HG02588 (cell line): ENCODE data around the gene SETBP1.

Experiments
- ATAC-seq: cut with Tn5 transposase; IDR thresholded peaks from one replicate; pipeline ENCODE4 v1.9.1; 2021; ENCODE audit warnings: mild to moderate bottlenecking, moderate library complexity; ENCODE audit not compliant: unreplicated experiment

The SETBP1 gene

DNA sequence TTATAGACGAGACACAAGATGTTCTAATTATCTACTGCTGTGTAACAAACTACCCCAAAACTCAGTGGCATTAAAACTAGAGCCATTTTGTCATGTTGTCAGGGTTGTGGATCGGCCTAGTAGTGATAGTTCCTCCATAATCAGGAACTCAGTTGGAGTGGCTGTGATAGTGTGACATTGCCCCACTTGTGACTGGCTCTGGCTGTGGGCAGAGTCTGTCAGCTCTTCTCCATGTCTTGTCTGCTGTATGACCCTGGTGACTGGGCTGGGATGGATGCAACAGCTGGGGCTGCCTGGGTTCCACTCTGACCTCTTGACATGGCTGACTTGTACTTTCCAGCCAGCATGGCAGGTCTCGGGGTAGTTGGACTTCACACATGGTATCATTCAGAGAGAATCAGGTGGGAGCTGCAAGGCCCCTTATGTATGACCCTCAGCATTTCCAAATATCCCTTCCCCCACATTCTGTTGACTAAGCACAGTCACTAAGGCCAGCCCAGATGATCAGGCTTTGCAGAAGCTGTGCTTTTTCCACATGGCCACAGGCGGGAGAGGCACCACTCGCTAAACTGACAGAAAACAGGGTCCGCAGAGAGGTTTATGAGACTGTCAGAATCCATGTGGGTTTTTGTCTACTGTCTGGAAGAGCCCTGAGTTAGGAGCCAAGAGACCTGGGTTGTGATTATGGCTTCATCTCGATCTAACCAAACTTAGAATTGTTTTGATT, 50.3 kb downstream of the SETBP1 start:
- ATAC-seq = no peak

DNA sequence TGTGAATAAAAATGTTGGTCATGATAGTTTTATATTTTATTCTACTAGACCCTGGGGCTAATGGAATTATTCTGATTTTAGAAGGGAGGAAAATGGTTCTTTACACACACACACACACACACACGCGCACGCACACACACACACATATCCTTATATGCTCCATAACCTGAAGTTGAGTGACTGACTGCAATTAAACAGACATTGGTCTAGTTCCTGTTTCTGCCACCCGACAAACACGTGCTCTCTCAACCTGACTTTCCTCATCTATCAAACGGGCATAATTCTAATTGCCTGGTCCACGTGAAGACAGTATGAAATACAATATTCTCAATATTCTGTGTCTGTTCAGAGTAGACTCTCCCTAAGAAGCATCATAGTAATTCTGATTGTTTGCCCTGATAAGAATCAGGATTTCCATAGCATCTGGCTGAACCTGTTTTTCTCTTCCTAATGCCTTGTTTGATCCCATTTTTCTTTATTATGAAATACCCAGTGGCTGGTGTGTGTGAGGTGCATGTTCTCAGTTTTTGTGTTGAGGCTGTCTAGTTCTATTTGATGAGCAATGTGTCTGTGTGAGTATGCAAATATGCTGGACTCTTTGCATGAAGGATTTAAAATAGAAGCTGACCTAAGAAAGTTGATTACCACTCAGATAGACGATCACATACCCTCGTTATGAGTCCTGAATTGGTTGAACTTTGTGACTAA, 51.0 kb downstream of the SETBP1 start:
- peak; percentile 58 for ATAC-seq

DNA sequence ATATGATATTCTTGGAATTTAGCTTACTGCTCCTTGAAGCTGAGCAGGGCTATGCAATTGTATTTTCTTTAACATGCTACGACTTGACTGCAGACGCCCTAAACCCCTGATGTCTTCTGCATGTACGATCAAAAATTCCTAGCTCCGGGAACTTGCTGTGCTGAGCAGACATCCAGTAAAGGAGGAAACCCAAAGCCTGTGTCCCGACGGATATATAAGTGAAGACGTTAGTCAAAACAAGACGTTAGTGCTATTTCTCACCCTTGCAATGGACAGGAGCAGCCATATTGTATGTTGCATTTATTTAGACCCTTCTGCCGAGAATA, 51.5 kb downstream of the SETBP1 start:
- no peak for ATAC-seq

DNA sequence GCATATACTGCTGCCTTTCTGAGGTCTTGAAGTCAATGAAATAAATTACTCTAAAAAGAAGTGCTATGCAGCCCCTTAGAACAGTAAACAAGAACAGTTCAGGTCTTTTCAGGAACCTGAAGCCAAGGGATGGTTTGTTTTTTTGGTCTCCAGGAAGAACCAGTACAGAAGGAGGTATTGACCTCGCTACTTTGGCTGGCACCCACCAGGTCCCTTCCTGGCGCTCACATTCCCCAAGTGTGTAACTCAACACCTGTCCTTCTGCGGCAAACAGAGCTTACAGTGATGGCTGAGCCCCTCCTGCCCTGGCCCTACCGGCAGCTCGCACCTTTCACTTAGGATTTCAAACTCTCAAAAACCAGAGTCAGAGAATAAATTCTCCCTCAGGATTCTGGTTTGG, 51.9 kb downstream of the SETBP1 start:
- no peak for ATAC-seq

DNA sequence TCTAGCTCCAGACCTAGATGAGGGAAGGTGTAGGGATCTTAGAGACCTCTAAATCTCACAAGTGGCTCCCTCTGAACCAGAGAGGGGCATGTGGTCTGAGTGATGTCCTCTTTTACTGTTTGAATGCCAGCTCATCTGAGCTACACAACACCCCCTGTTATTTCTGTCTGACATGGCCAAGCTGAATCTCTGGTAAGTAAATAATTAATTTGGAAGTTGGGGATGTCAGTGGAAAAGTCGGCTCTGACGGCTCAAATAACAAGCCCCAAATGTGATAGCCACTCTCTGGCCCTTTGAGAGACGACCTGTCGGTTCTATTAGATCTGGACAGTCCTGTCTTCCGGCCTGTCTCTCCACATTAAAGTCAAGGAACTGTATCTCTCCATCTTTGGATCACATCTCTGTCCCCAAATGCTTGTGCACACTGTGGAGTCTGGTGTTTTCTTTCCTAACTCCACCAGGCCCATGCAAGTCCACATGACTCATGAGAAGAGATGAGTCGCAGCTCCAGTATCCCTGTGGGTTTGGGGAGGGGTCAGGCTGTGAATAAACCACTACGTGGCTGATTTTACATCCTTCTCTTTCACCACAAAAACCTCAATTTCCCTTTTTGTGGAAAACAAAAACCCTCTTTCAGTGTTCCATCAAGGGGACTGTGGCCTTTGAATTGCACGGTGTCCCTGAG, 52.5 kb downstream of the SETBP1 start:
- no peak for ATAC-seq

DNA sequence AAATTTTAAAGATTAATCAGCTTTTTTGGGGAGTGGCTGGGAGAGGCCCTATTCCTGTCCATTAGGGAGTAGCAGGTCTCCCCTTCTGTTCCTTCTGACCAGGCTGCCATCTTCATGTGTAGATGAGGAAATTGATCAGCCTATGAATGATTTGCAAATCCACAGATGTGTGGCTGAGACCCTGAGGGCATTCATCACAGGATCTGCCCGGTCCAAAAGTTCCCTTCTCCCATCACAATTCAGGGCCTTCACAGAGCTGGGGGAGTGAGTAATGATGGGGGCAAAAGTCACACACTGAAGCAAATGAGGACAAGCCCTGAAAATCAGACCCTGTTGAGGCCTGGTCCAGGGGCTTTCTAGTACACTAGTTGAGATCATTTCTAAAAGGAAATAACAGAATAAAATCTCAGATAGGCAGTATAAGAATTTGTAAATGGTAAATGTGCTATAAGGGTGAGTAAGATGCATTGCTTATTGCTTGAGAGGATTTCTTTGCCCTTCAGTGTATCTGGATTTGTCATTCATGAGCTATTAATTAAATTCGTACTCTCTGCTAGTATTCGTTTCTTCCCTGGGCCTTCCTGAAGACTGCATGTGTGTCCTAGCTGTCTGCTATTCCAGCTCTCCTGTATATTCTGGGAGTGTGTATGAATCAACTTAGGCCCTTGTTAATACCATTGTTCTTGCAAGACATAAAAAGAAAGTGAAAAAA, 53.2 kb downstream of the SETBP1 start:
- ATAC-seq = no peak

DNA sequence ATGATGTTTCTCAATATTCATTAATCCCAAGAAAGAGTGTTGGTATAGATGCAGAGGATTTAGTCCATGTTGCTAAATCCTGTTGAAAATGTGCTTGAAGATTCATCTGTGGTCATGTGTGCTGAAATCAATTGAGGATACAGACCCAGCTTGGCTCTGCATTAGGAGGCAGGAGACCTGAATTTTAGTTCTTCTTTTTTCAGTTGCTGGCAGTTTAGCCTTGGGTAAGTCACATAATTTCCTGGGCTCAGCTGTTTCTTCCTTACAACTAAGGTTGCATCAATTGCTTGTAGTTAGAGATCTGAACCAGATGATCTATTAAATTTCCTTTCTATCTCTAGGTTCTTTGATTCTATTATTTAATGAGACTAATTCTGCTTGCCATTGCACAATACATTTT, 54.4 kb downstream of the SETBP1 start:
- ATAC-seq = no peak

DNA sequence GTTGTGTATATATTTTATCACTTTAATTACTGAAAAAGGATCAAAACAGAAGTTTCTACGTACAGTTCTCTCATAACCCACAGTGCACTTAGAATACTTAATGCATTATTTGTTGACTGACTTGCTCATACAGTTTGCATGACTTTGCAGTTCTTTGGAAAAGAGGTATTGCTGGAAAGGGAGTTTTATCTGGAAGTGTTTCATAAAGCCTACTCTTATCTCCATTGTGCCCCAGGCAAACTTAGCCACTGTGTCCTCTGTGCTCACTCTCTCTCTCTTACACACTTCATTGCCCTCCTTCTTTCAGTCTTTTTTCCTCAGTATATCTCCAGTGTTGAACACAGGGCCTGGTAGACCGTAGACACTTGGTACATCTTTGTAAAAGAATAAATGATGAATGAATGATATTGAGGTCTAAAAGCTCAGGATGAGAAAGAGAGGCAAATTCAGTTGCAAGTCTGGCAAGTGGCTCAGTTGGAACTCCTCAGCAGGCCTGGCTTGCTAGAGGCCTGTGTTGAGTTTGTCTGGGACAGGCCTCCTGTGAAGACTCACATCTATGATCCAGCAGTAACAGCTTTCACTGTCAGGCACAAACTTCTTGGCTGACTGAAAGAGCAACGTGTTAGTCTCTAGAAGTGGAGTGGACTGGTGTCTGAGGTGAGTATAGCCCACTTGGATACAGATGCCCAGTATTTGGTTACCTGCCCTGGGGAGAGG, 56.1 kb downstream of the SETBP1 start:
- ATAC-seq = no peak

DNA sequence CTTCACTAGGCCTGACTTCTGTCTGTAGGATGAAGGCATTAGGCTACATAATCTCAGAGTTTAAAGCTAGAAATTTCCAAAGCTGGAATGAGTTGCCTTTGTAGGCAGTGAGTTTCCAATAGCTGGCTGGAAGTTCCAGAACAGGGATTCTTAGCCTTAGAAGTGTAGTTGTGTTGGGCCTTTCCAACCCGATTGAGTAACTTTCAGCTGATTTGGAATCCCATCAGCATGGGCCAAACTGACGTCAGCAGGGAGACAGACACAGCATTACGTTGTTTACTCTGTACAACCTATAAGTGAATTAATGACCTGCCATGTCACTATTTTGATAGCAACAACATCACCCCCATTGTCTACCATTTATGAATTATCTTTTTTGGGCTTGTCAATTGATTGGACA, 56.9 kb downstream of the SETBP1 start:
- ATAC-seq = no peak

DNA sequence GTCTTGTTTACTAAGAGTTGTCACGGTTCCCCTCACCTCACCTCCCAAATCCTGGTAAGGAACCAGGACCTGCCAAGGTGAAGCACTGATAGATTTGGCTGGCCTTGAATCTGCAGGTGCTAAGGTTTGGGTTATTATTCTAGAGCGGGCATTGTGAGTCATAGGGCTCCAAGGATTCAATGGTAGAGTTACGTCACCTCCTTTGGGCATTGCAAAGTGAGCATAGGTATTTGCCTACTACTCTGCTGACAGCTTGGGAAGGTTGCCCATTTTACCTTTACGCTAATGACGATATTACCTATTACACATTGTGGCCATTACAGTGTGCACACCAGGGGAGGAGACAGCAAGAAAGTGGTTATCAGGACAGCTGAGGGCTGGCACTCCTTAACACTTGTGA, 59.3 kb downstream of the SETBP1 start:
- ATAC-seq = no peak

DNA sequence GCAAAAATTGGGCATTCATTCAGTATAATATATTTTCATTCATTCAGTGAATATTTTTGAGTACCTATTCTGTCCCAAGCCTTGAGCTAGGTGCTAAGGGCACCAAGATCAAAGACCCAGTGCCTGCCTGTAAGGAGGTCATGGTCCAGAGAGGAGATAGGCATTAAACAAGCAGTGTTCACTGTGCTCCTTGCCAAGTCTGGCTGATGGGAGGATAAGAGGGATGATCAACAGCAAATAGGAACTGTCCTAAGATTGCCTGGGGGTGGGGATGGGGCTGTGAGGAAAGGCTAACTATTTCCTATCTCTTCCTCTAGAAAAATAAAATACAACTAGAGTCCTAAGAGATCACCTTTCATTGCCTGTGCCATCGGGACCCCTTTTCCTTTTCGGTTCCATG, 60.4 kb downstream of the SETBP1 start:
- no peak for ATAC-seq

DNA sequence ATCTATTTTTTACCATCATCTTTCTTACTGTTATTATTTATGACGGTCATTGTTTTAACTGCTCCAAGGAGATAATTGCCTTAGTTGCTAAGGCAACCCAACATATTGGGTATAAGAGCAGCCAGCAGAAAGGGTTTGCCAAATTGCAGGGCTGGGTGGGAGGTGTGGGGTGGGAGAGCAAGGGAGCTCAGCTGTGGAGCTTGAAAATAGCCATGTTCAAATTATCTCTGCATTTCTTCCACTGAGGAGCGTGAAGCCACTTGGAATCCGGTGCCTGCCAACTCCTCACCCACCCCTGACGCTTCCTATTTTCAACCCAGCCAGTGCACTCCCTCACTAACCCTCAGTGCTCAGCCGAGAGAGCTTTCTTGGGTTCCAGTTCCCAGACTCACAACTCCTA, 60.8 kb downstream of the SETBP1 start:
- ATAC-seq = no peak

DNA sequence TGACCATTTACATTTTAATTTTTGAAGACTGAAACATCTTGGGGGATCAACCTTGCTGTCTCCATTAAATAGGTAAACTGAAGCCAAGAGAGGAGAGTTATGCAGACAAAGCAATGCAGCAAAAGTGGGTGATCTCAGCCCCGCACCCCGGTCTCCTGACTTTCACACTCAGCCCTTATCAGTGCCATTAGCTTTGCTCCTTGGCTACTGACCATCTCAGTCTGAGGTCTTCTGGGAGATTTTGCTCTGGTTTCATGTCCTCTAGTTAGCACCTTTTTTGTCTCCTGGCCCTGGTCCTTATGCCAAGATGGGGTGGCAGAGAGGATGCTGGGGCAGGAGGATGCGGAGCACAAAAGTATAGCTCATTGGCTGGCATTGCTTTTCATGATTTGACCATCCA, 61.4 kb downstream of the SETBP1 start:
- no peak for ATAC-seq

DNA sequence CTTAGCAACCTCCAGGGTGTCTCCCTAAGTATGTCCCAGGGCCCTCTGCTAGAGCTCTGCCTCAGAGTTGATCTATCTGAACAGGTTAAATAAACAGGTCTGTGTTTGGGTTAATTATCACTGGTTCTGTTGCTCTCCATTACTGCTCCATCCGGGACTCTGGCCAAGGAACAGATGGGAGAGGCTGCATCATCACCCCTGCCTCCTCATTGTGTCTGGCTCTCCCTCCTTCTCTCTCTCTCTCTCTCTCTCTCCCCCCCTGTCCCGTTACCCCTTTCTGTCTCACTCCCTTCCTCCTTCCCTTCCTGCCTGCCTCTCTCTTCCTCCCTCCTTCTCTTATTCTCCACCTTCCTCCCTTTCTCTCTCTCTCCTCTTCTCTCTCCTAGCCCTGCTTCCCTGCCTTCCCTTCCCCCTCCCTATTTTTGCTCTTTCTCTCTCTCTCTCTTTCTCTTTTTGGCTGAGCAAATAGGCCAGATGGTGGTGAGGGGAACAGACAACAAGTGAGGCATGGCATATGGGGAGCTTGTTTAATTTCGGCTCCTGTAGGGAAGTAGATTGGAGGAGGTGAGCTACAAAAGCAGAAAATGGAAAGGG, 62.1 kb downstream of the SETBP1 start:
- no peak for ATAC-seq

DNA sequence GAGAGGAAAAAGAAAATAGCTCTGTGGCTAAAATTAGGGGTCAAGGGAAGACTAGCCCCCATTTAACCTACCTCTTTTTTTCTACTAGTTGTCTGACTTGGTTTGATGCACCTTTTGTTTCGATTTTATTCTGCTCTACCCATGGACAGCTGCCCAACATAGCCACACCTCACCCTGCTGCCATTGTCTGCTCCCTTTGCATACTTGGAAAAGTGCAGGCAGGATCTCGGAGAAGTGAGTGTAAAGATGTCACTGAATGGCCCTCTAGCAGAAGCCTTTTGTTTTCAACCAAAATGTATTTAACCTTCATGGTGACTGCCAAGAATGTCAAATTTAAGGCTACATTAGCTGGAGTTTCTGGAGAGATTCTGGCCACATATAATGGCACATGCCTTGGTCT, 62.9 kb downstream of the SETBP1 start:
- ATAC-seq = no peak

DNA sequence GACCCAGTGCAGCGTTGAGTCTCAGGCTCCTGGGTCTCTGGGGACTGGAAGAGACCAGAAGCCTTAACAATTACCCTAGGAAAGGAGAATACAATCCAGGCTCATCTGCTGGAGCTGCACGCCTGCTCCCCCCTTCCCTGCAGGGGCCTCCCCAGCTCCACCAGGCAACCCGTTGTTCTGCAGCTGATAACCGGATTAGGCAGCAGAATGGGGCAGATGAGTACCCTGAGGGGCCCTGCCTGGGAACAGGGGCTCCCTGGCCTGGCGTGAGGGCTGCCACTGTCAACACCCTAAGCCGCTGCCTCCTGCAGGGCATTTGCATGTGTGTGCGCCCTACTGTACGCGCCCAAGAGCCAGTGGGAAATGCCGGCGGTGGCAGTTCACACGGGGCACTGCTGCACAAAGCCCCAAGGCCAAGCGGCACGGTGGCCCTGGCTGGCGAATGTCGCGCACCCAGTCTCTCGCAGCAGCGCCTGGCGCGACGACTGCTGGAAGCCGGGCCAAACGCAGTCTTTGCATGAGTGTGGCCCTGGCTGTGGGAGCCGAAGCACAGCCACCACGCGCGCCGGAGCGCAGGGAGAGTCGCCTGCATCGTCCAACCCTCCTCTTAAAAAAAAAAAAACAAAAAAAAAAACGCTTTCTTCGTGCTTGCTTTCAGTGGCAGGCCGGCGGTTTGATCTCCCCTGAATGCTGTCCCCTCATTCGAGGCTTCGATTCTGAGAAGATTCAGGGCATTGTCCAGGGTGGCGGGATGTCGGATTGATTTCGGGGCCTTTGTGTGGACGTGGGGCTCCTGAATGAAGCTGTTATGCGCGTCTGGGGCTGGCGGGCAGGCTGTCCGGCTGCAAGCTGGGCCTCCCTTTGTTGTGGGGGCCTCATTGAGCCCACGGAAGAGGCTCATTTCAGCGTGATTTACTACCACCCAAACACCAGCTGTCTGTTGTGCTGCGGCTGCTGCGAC, 63.8 kb downstream of the SETBP1 start:
- ATAC-seq = no peak

DNA sequence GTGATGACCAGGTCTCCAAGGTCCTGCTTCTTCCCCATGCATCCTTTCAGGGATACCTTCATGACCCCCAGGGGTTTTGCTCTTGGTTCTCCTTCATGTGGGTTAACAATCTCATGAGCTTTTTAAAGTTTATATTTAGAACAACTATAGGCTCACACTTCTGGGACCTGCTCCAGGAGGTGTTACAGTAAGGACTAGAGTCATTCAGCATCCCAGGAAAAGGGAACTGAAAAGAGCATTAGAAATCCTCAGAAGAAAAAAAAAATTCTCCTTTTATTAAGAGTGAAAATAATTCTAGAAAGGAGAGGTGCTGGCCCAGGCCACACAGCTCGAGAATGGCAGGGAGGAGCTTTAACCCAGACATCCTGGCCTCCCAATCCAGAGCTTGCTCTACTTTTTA, 66.5 kb downstream of the SETBP1 start:
- ATAC-seq = no peak

DNA sequence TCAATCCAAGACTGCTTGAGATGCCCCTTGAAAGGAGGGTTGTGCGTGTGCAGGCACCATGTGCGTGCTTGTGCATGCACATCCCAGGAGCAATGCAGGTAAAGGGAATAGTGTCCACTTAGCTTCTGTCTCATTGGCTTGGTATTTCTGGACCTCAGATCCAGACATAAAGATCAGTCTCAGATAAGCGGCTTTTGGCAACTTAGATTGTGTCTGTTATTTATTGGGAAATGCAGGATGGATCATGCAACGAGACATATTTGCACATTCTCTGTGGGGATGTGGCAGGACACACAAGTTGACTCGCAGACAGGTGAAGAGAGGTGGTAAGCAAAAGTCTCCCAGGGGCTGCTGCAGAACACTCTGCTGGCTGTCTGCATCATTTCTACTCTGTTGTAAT, 67.9 kb downstream of the SETBP1 start:
- no peak for ATAC-seq

DNA sequence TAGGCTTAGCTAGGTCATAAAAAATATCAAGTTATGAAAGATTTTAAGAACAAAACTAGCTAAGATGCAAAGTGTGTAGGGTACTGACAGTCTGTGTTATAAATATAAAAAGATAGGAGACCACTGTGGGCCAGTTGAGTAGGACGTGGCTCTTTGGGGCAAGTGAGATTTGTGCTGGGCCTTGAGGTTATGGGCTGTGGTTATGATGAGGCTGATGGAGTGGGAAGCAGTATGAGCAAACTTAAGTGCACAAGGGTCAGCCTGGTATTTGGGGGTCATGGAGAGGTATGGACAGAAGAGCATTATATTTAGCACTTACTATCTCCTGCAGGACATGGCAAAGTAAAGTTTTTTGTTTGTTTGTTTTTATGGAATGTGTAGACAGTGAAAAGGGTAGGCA, 70.1 kb downstream of the SETBP1 start:
- no peak for ATAC-seq

DNA sequence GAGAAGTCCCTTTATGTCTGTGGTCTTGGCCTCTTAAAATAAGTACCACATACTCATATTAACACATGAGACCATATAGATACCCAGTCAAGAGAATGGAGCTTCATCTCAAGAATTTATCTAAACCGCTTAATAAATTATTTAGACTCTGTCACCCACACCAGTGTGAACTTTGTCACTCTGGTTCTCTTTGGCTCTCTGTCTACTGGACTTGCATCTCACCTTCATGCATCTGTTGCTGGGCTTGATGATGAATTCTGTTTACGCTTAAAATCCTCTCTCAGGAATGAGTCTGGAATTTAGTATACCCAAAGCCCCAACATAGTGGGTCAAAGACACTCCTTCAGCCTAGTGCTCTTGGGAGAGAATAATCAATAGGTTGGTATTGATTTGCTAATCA, 73.9 kb downstream of the SETBP1 start:
- no peak for ATAC-seq
